Endothelial cell of umbilical vein (primary cell): ENCODE results near the gene RASAL1. TPM values are rescaled to one million over a fixed set of nuclear protein-coding genes. Genes with fewer than 3 reads are reported as not detected.

Source experiments
- BruUV-seq: library from RNA; stranded (reverse); fragments of 400-500 nt; replicated peaks from 2 replicates; lab custom pipeline; 2021; lab: Mats Ljungman, UMichigan
- CTCF ChIA-PET: fragments of 300-600, 350-600 bp; sonication (Branson Sonifier 250); formaldehyde crosslinking; loops from one replicate; lab custom pipeline; 2021; ENCODE audit warnings: antibody characterized with exemption, inconsistent platforms; lab: Charles Lee
- POLR2A ChIA-PET: fragments of 300-600, 350-600 bp; sonication (Branson Sonifier 250); formaldehyde crosslinking; loops from one replicate; lab custom pipeline; 2021; ENCODE audit warnings: antibody characterized with exemption, inconsistent platforms; lab: Charles Lee
- DNase-seq: peaks from one replicate; pipeline ENCODE4 v3.0.0-alpha.2; 2011; ENCODE audit warnings: low read depth, low spot score
- FAIRE-seq: peaks from 2 replicates; lab custom pipeline; 2011; peaks lifted over from hg19 to GRCh38; lab: Jason Lieb, UNC
- H2AFZ ChIP-seq: 2 replicates; pipeline ENCODE4 v1.6.0; 2012; ENCODE audit warnings: low read depth, low read length, control low read depth, inconsistent platforms
- H3K27ac ChIP-seq: 2 replicates; pipeline ENCODE4 v1.5.1; 2011; ENCODE audit warnings: low read depth, mild to moderate bottlenecking, control low read depth, low read length, moderate library complexity; ENCODE audit not compliant: insufficient read depth
- H3K27me3 ChIP-seq, 2 experiments: 2 replicates each; pipeline versions ENCODE4 v1.6.0 to v1.6.1; 2011; ENCODE audit warnings: low read length in 2 of 2, mixed read lengths in 1 of 2; ENCODE audit not compliant: control insufficient read depth in 2 of 2, insufficient read depth in 2 of 2
- H3K36me3 ChIP-seq, 2 experiments: 2 replicates in 1 of 2; 3 replicates in 1 of 2; pipeline ENCODE4 v1.5.1; 2011; ENCODE audit warnings: low read length in 2 of 2, mild to moderate bottlenecking in 1 of 2, moderate library complexity in 1 of 2; ENCODE audit not compliant: control insufficient read depth in 2 of 2, insufficient read depth in 2 of 2; ENCODE audit errors: extremely low read depth in 1 of 2
- H3K4me1 ChIP-seq: 3 replicates; pipeline ENCODE4 v1.5.1; 2011; ENCODE audit warnings: mild to moderate bottlenecking, low read length; ENCODE audit not compliant: control insufficient read depth, insufficient read depth; ENCODE audit errors: extremely low read depth
- H3K4me2 ChIP-seq: 2 replicates; pipeline ENCODE4 v1.6.1; 2011; ENCODE audit warnings: low read length, control low read depth, mixed read lengths; ENCODE audit not compliant: insufficient read depth
- H3K4me3 ChIP-seq, 3 experiments: fragments of 200-600 bp in 1 of 3; sonication (generic), shearing (Covaris generic) in 1 of 3; replicated peaks in 1 of 3; 2 replicates each; pipeline ENCODE4 v1.5.1; 2011 to 2016; ENCODE audit warnings: control low read depth in 3 of 3, low read length in 3 of 3, mild to moderate bottlenecking in 2 of 3, inconsistent platforms in 1 of 3, low read depth in 1 of 3, moderate library complexity in 1 of 3; ENCODE audit not compliant: insufficient read depth in 1 of 3
- H3K79me2 ChIP-seq: 2 replicates; pipeline ENCODE4 v1.6.0; 2012; ENCODE audit warnings: low read length, inconsistent platforms; ENCODE audit not compliant: control insufficient read depth, insufficient read depth
- H3K9ac ChIP-seq: replicated peaks from 2 replicates; pipeline ENCODE3; 2011; ENCODE audit warnings: low read length, control low read depth; ENCODE audit not compliant: insufficient read depth; ENCODE audit errors: extremely low read depth
- H3K9me1 ChIP-seq: replicated peaks from 3 replicates; pipeline ENCODE4 v1.6.0; 2011; ENCODE audit warnings: mild to moderate bottlenecking, low read length; ENCODE audit not compliant: control insufficient read depth, insufficient read depth; ENCODE audit errors: extremely low read depth
- H3K9me3 ChIP-seq: replicated peaks from 2 replicates; pipeline ENCODE4 v1.5.1; 2012; ENCODE audit warnings: low read length, inconsistent platforms; ENCODE audit not compliant: control insufficient read depth, insufficient read depth
- H4K20me1 ChIP-seq: replicated peaks from 2 replicates; pipeline ENCODE3; 2011; ENCODE audit warnings: mild to moderate bottlenecking, low read length; ENCODE audit not compliant: control insufficient read depth, insufficient read depth; ENCODE audit errors: extremely low read depth
- EZH2 ChIP-seq: IDR thresholded peaks from 2 replicates; pipeline ENCODE4 v1.6.1; 2012; ENCODE audit warnings: borderline replicate concordance, low read depth, mild to moderate bottlenecking, moderate library complexity, low read length, inconsistent platforms; ENCODE audit not compliant: severe bottlenecking
- FOS ChIP-seq: IDR thresholded peaks from 2 replicates; pipeline ENCODE4 v1.6.1; 2011; ENCODE audit warnings: mild to moderate bottlenecking, low read length, moderate library complexity, borderline replicate concordance; ENCODE audit not compliant: insufficient read depth
- GATA2 ChIP-seq: IDR thresholded peaks from 2 replicates; pipeline ENCODE4 v1.7.0; 2011; ENCODE audit warnings: low read depth, mild to moderate bottlenecking, moderate library complexity, mixed read lengths, low read length; ENCODE audit not compliant: insufficient read length, insufficient read depth
- JUN ChIP-seq: IDR thresholded peaks from 2 replicates; pipeline ENCODE4 v1.6.1; 2011; ENCODE audit warnings: borderline replicate concordance, low read depth; ENCODE audit not compliant: insufficient read length, insufficient read depth
- MYC ChIP-seq: IDR thresholded peaks from one replicate; pipeline ENCODE4 v1.6.1; 2011; ENCODE audit warnings: mild to moderate bottlenecking, low read depth, low read length
- POLR2A ChIP-seq: IDR thresholded peaks from 2 replicates; pipeline ENCODE4 v1.6.1; 2012; ENCODE audit warnings: low read depth, mild to moderate bottlenecking, control low read depth, low read length
- POLR2AphosphoS5 ChIP-seq: IDR thresholded peaks from 2 replicates; pipeline ENCODE4 v1.6.1; 2012; ENCODE audit warnings: low read depth, mild to moderate bottlenecking, control low read depth, low read length, moderate library complexity; ENCODE audit not compliant: insufficient read depth
- dilution Hi-C: fragments of 300-500 bp; cut with MboI; formaldehyde crosslinking; loops from one replicate; pipeline ENCODE4 v1.15.0; 2019; ENCODE audit warnings: low sequenced_read_pairs; ENCODE audit not compliant: extremely low pct_ligation_motif_present
- intact Hi-C: fragments of 100-400 bp; cut with micrococcal nuclease; formaldehyde crosslinking; loops from one replicate; pipeline ENCODE4 v1.10.0; 2022
- polyA plus RNA-seq, 4 experiments: library from polyadenylated mRNA; depleted of rRNA in 3 of 4; stranded (reverse) in 3 of 4; unstranded in 1 of 4; fragments of >200 nt; gene quantifications; 2 replicates each; pipeline versions ENCODE4 v1.2.1 to v1.2.3, GENCODE V29; 2011 to 2012; ENCODE audit warnings: missing spikeins in 1 of 4
- total RNA-seq: library from RNA; stranded (reverse); gene quantifications from 2 replicates; pipeline ENCODE4 v1.2.3, GENCODE V29; 2021
- TF ChIP-seq, protein P1 (sequence below): IDR thresholded peaks from 2 replicates; pipeline ENCODE4 v1.6.1; 2011; ENCODE audit not compliant: insufficient read depth, insufficient read length
- TF ChIP-seq, protein P2 (sequence below), 2 donors: IDR thresholded peaks; 1 replicate in 1 of 2; 2 replicates in 1 of 2; pipeline ENCODE4 v1.5.1; 2011; ENCODE audit warnings: low read length in 2 of 2, mild to moderate bottlenecking in 2 of 2, moderate library complexity in 2 of 2, control low read depth in 1 of 2, inconsistent platforms in 1 of 2, low read depth in 1 of 2; ENCODE audit not compliant: insufficient read depth in 1 of 2; ENCODE audit errors: extremely low read depth in 1 of 2

Gene RASAL1
- total and polyA plus RNA-seq, 2 donors (not counting 3 experiments of a cell fraction or from before 2014, with no cell fraction given), result not detected

GRCh38 chr12:113155646-113156045 lies 20.1 kb upstream of the RASAL1 start:
- no peak for FAIRE-seq
- H3K4me1 ChIP-seq, result no peaks in the 10 kb centered on the region
- no peak overlapping the region for H3K9ac ChIP-seq
- ChIA-PET CTCF (interaction anchor here (0.7 to 5.9 kb wide), 4 partner anchors 9 to 1164 kb away, joined by 3 to 114 read pairs (median 19); no protein-coding TSS in a partner anchor), POLR2A (no interaction called here)
- intact Hi-C loops, result no loop called here
- no TSS peak for BruUV-seq
- H3K27ac ChIP-seq, result no peak overlapping the region
- dilution Hi-C loops, result no loop called here
- no peak for DNase-seq
- H3K4me3 ChIP-seq, result no peak overlapping the region
- H3K4me2 ChIP-seq, result no peak overlapping the region
- H2AFZ ChIP-seq, result no peak overlapping the region
- TF ChIP-seq GATA2, result no peak
- no peak for TF ChIP-seq MYC
- TF ChIP-seq POLR2A, result no peak
- TF ChIP-seq, protein P1, sequence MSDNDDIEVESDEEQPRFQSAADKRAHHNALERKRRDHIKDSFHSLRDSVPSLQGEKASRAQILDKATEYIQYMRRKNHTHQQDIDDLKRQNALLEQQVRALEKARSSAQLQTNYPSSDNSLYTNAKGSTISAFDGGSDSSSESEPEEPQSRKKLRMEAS, result no peak
- no peak for TF ChIP-seq JUN
- TF ChIP-seq, protein P2, sequence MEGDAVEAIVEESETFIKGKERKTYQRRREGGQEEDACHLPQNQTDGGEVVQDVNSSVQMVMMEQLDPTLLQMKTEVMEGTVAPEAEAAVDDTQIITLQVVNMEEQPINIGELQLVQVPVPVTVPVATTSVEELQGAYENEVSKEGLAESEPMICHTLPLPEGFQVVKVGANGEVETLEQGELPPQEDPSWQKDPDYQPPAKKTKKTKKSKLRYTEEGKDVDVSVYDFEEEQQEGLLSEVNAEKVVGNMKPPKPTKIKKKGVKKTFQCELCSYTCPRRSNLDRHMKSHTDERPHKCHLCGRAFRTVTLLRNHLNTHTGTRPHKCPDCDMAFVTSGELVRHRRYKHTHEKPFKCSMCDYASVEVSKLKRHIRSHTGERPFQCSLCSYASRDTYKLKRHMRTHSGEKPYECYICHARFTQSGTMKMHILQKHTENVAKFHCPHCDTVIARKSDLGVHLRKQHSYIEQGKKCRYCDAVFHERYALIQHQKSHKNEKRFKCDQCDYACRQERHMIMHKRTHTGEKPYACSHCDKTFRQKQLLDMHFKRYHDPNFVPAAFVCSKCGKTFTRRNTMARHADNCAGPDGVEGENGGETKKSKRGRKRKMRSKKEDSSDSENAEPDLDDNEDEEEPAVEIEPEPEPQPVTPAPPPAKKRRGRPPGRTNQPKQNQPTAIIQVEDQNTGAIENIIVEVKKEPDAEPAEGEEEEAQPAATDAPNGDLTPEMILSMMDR (IDR thresholded peaks at IDR 0.05; ENCODE audit: extremely low read depth in 1 of 2, insufficient read depth in 1 of 2, low read depth in 1 of 2, low read length in 2 of 2), result no peak
- no peak for TF ChIP-seq POLR2AphosphoS5
- no peak for TF ChIP-seq EZH2
- TF ChIP-seq FOS, result no peak
- no peaks in the 10 kb centered on the region for H4K20me1 ChIP-seq
- peaks cover 18 to 20% of the 10 kb centered on the region in 2 experiments for H3K27me3 ChIP-seq
- no peaks in the 10 kb centered on the region for H3K9me3 ChIP-seq
- peaks cover 7 to 21% of the 10 kb centered on the region in 2 experiments for H3K36me3 ChIP-seq
- H3K9me1 ChIP-seq, result no peaks in the 10 kb centered on the region
- no peaks in the 10 kb centered on the region for H3K79me2 ChIP-seq
